H9 (cell line): ENCODE measurements around the gene CEP250. TPM values are rescaled to one million over a fixed set of nuclear protein-coding genes. Genes with fewer than 3 reads are reported as not detected.

Source experiments
- DNase-seq: peaks from one replicate; pipeline ENCODE4 v3.0.0-alpha.2; 2017
- H2AFZ ChIP-seq: one replicate; pipeline ENCODE4 v1.6.1; 2013; ENCODE audit warnings: mild to moderate bottlenecking, low read length, control low read depth, moderate library complexity
- H2AK5ac ChIP-seq: 2 replicates; pipeline ENCODE4 v1.6.1; 2013; ENCODE audit warnings: low read length, control low read depth, mixed read lengths; ENCODE audit not compliant: insufficient read length
- H2BK120ac ChIP-seq: one replicate; pipeline ENCODE4 v1.6.1; 2013; ENCODE audit warnings: low read depth, mild to moderate bottlenecking, low read length, control low read depth, inconsistent platforms; ENCODE audit not compliant: poor library complexity, severe bottlenecking
- H2BK12ac ChIP-seq: 2 replicates; pipeline ENCODE4 v1.6.1; 2013; ENCODE audit warnings: low read length, control low read depth, mixed read lengths, low read depth; ENCODE audit not compliant: insufficient read length
- H2BK15ac ChIP-seq: 2 replicates; pipeline ENCODE4 v1.6.1; 2013; ENCODE audit warnings: low read depth, low read length, control low read depth
- H2BK20ac ChIP-seq: one replicate; pipeline ENCODE4 v1.6.1; 2013; ENCODE audit warnings: low read depth, mild to moderate bottlenecking, low read length, control low read depth, inconsistent platforms; ENCODE audit not compliant: poor library complexity, severe bottlenecking
- H2BK5ac ChIP-seq: 2 replicates; pipeline ENCODE4 v1.6.1; 2013; ENCODE audit warnings: low read length, control low read depth, mixed read lengths; ENCODE audit not compliant: insufficient read length
- H3K14ac ChIP-seq: 2 replicates; pipeline ENCODE4 v1.6.1; 2013; ENCODE audit warnings: low read length, control low read depth; ENCODE audit not compliant: insufficient read depth
- H3K18ac ChIP-seq: 2 replicates; pipeline ENCODE4 v1.6.1; 2013; ENCODE audit warnings: low read depth, mild to moderate bottlenecking, mixed read lengths, low read length, control low read depth; ENCODE audit not compliant: insufficient read length
- H3K23ac ChIP-seq: 2 replicates; pipeline ENCODE4 v1.6.1; 2013; ENCODE audit warnings: low read length, control low read depth, mixed read lengths, low read depth; ENCODE audit not compliant: insufficient read length
- H3K23me2 ChIP-seq: 2 replicates; pipeline ENCODE4 v1.6.1; 2013; ENCODE audit warnings: low read depth, mild to moderate bottlenecking, mixed read lengths, low read length, control low read depth; ENCODE audit not compliant: insufficient read length, poor library complexity, severe bottlenecking
- H3K27ac ChIP-seq: 2 replicates; pipeline ENCODE4 v1.5.1; 2013; ENCODE audit warnings: low read length, control low read depth, mixed read lengths, low read depth; ENCODE audit not compliant: insufficient read length
- H3K27me3 ChIP-seq: 2 replicates; pipeline ENCODE4 v1.6.1; 2013; ENCODE audit warnings: low read length, control low read depth, inconsistent platforms; ENCODE audit not compliant: insufficient read depth
- H3K4ac ChIP-seq: 2 replicates; pipeline ENCODE4 v1.6.1; 2013; ENCODE audit warnings: low read depth, mild to moderate bottlenecking, control low read depth, inconsistent platforms, low read length, moderate library complexity
- H3K4me1 ChIP-seq: 2 replicates; pipeline ENCODE4 v1.6.1; 2013; ENCODE audit warnings: low read length, control low read depth, inconsistent platforms; ENCODE audit not compliant: insufficient read depth
- H3K4me2 ChIP-seq: 2 replicates; pipeline ENCODE4 v1.6.1; 2013; ENCODE audit warnings: low read length, control low read depth, mixed read lengths; ENCODE audit not compliant: insufficient read length, insufficient read depth
- H3K56ac ChIP-seq: 2 replicates; pipeline ENCODE4 v1.6.1; 2013; ENCODE audit warnings: low read depth, mild to moderate bottlenecking, mixed read lengths, low read length, control low read depth; ENCODE audit not compliant: insufficient read length
- H3K79me1 ChIP-seq: 2 replicates; pipeline ENCODE4 v1.6.1; 2013; ENCODE audit warnings: low read depth, mild to moderate bottlenecking, moderate library complexity, low read length, control low read depth, inconsistent platforms; ENCODE audit not compliant: insufficient read depth, poor library complexity, severe bottlenecking
- H3K79me2 ChIP-seq: 2 replicates; pipeline ENCODE4 v1.6.1; 2013; ENCODE audit warnings: low read length, control low read depth, inconsistent platforms; ENCODE audit not compliant: insufficient read depth
- H3K9ac ChIP-seq: 2 replicates; pipeline ENCODE4 v1.6.1; 2013; ENCODE audit warnings: low read length, control low read depth, mixed read lengths; ENCODE audit not compliant: insufficient read length; ENCODE audit errors: extremely low read depth
- H3K9me3 ChIP-seq: one replicate; pipeline ENCODE4 v1.6.1; 2013; ENCODE audit warnings: low read depth, low read length, inconsistent platforms; ENCODE audit not compliant: control insufficient read depth
- H3T11ph ChIP-seq: one replicate; pipeline ENCODE4 v1.6.1; 2013; ENCODE audit warnings: mild to moderate bottlenecking, low read length, control low read depth, inconsistent platforms
- H4K20me1 ChIP-seq: one replicate; pipeline ENCODE4 v1.6.1; 2013; ENCODE audit not compliant: control insufficient read depth, insufficient read length, insufficient read depth
- H4K5ac ChIP-seq: 2 replicates; pipeline ENCODE4 v1.6.1; 2013; ENCODE audit warnings: low read depth, mild to moderate bottlenecking, mixed read lengths, low read length, control low read depth; ENCODE audit not compliant: insufficient read length
- H4K8ac ChIP-seq: replicated peaks from 2 replicates; pipeline ENCODE4 v1.6.1; 2013; ENCODE audit warnings: low read length, control low read depth, mixed read lengths, low read depth; ENCODE audit not compliant: insufficient read length
- H4K91ac ChIP-seq: 2 replicates; pipeline ENCODE4 v1.6.1; 2013; ENCODE audit warnings: low read depth, mild to moderate bottlenecking, moderate library complexity, mixed read lengths, low read length, control low read depth; ENCODE audit not compliant: insufficient read length
- H3K27ac Mint-ChIP-seq, 3 experiments: 2 replicates in 2 of 3; 3 replicates in 1 of 3; pipeline ENCODE4 v1.8.0; 2020 to 2021; ENCODE audit warnings: mixed read lengths in 3 of 3, mild to moderate bottlenecking in 1 of 3, moderate library complexity in 1 of 3
- H3K27me3 Mint-ChIP-seq: 2 replicates; pipeline ENCODE4 v1.8.0; 2021; ENCODE audit warnings: low read depth, mild to moderate bottlenecking, moderate library complexity, mixed read lengths
- H3K36me3 Mint-ChIP-seq, 3 experiments: 2 replicates in 2 of 3; 3 replicates in 1 of 3; pipeline ENCODE4 v1.8.0; 2020 to 2021; ENCODE audit warnings: low read depth in 3 of 3, mixed read lengths in 3 of 3; ENCODE audit not compliant: insufficient read depth in 1 of 3
- H3K4me1 Mint-ChIP-seq, 2 experiments: 2 replicates each; pipeline ENCODE4 v1.8.0; 2020; ENCODE audit warnings: mixed read lengths in 2 of 2
- H3K4me3 Mint-ChIP-seq, 2 experiments: 2 replicates in 1 of 2; 3 replicates in 1 of 2; pipeline ENCODE4 v1.8.0; 2020 to 2021; ENCODE audit warnings: mild to moderate bottlenecking in 2 of 2, mixed read lengths in 2 of 2, moderate library complexity in 1 of 2
- H3K9me3 Mint-ChIP-seq, 2 experiments: 2 replicates in 1 of 2; 3 replicates in 1 of 2; pipeline ENCODE4 v1.8.0; 2020; ENCODE audit warnings: mild to moderate bottlenecking in 2 of 2, mixed read lengths in 2 of 2, moderate library complexity in 1 of 2
- WGBS: extraction: QIAGEN DNeasy Blood & Tissue Kit; methylation state at CpG from one replicate; pipeline ENCODE4 v1.1.7; 2013; ENCODE audit warnings: missing lambda C conversion rate, low lambda C conversion rate, mixed read lengths; ENCODE audit not compliant: insufficient read length; ENCODE audit errors: extremely low coverage; 5-methylcytosine and 5-hydroxymethylcytosine counted together
- total RNA-seq: library from RNA; stranded (reverse); gene quantifications from 2 replicates; pipeline ENCODE4 v1.2.1, GENCODE V29; 2021
- TF ChIP-seq, protein P1 (sequence below): fragments of 200-600 bp; sonication (generic); conservative IDR thresholded peaks from 3 replicates; pipeline ENCODE4 v1.8.0; 2021; ENCODE audit warnings: antibody characterized with exemption, mild to moderate bottlenecking

Gene CEP250
- total RNA-seq, 1 experiment from 2014 or later, result 29.8 TPM

- DNase-seq, result no peak
- Histone ChIP-seq H3K14ac (no peak overlapping the region), H3K4ac (no peak overlapping the region), H3K79me1 (no peaks in the 10 kb centered on the region), H2BK120ac (no peak overlapping the region), H2BK12ac (no peak overlapping the region), H3K27ac (no peak overlapping the region), H2BK5ac (no peak overlapping the region), H2BK20ac (no peak overlapping the region), H4K91ac (no peak overlapping the region), H4K5ac (no peak overlapping the region), H3K23ac (no peak overlapping the region), H3K4me1 (no peaks in the 10 kb centered on the region), H3K56ac (no peak overlapping the region), H4K8ac (no peak overlapping the region), H3K27me3 (no peaks in the 10 kb centered on the region), H2AFZ (no peak overlapping the region), H2AK5ac (no peak overlapping the region), H3K9ac (no peak overlapping the region), H3T11ph (no peak overlapping the region), H3K18ac (no peak overlapping the region), H2BK15ac (no peak overlapping the region), H3K79me2 (no peaks in the 10 kb centered on the region), H3K9me3 (no peaks in the 10 kb centered on the region), H3K23me2 (no peaks in the 10 kb centered on the region), H3K4me2 (no peak overlapping the region), H4K20me1 (no peaks in the 10 kb centered on the region)
- Mint-ChIP-seq H3K36me3 (peaks cover 16 to 68% (median 59%) of the 10 kb centered on the region in 3 experiments; a peak in 6 of 7 replicates), H3K9me3 (no peaks in the 10 kb centered on the region), H3K4me1 (peaks cover 6 to 8% of the 10 kb centered on the region in 2 experiments; a peak in 1 of 4 replicates), H3K4me3 (no peak overlapping the region), H3K27me3 (no peaks in the 10 kb centered on the region), H3K27ac (no peak overlapping the region)
- TF ChIP-seq, protein P1, sequence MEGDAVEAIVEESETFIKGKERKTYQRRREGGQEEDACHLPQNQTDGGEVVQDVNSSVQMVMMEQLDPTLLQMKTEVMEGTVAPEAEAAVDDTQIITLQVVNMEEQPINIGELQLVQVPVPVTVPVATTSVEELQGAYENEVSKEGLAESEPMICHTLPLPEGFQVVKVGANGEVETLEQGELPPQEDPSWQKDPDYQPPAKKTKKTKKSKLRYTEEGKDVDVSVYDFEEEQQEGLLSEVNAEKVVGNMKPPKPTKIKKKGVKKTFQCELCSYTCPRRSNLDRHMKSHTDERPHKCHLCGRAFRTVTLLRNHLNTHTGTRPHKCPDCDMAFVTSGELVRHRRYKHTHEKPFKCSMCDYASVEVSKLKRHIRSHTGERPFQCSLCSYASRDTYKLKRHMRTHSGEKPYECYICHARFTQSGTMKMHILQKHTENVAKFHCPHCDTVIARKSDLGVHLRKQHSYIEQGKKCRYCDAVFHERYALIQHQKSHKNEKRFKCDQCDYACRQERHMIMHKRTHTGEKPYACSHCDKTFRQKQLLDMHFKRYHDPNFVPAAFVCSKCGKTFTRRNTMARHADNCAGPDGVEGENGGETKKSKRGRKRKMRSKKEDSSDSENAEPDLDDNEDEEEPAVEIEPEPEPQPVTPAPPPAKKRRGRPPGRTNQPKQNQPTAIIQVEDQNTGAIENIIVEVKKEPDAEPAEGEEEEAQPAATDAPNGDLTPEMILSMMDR, result no peak
- WGBS, result no CpG with 5 or more reads among the region's 6 CpGs
Observed at GRCh38 chr20:35466856-35467255, 11.5 kb downstream of the CEP250 start.
